CD14-positive monocyte (primary cell): ENCODE data around the gene FAM135A. TPM values are rescaled to one million over a fixed set of nuclear protein-coding genes. Genes with fewer than 3 reads are reported as not detected.

Experiments
- DNase-seq, 3 donors: peaks; one replicate each; pipeline ENCODE4 v3.0.0-alpha.2; 2011 to 2022
- H2AFZ ChIP-seq: 2 replicates; pipeline ENCODE4 v1.6.0; 2012; ENCODE audit warnings: mild to moderate bottlenecking, low read depth, low read length, inconsistent platforms; ENCODE audit not compliant: insufficient read depth, poor library complexity, severe bottlenecking
- H3K27ac ChIP-seq, 2 donors: 1 replicate in 1 of 2; 2 replicates in 1 of 2; pipeline ENCODE4 v1.5.1; 2012 to 2013; ENCODE audit warnings: low read length in 2 of 2, control low read depth in 1 of 2, inconsistent platforms in 1 of 2, low read depth in 1 of 2, mild to moderate bottlenecking in 1 of 2
- H3K27me3 ChIP-seq, 2 donors: one replicate each; pipeline versions ENCODE4 v1.6.0 to v1.6.1; 2011 to 2013; ENCODE audit warnings: low read length in 2 of 2; ENCODE audit not compliant: control insufficient read depth in 2 of 2, insufficient read depth in 2 of 2
- H3K36me3 ChIP-seq, 2 donors: replicated peaks in 1 of 2; 1 replicate in 1 of 2; 2 replicates in 1 of 2; pipeline versions ENCODE4 v1.5.1 to v1.6.1; 2012 to 2013; ENCODE audit warnings: low read length in 2 of 2, control low read depth in 1 of 2, inconsistent platforms in 1 of 2, mild to moderate bottlenecking in 1 of 2; ENCODE audit not compliant: insufficient read depth in 2 of 2, control insufficient read depth in 1 of 2
- H3K4me1 ChIP-seq, 2 donors: 1 replicate in 1 of 2; 2 replicates in 1 of 2; pipeline versions ENCODE4 v1.5.1 to v1.6.1; 2012 to 2013; ENCODE audit warnings: low read length in 2 of 2, control low read depth in 1 of 2, inconsistent platforms in 1 of 2, mild to moderate bottlenecking in 1 of 2, moderate library complexity in 1 of 2; ENCODE audit not compliant: insufficient read depth in 2 of 2, control insufficient read depth in 1 of 2
- H3K4me2 ChIP-seq: replicated peaks from 2 replicates; pipeline ENCODE3; 2012; ENCODE audit warnings: low read length, moderate library complexity, mild to moderate bottlenecking; ENCODE audit not compliant: poor library complexity, severe bottlenecking; ENCODE audit errors: extremely low read depth
- H3K4me3 ChIP-seq, 3 experiments: fragments of 200-600 bp in 1 of 3; sonication (generic) in 1 of 3; replicated peaks in 1 of 3; 1 replicate in 2 of 3; 2 replicates in 1 of 3; pipeline ENCODE4 v1.5.1; 2011 to 2013; ENCODE audit warnings: low read length in 3 of 3, mild to moderate bottlenecking in 3 of 3, control low read depth in 2 of 3, low read depth in 2 of 3, inconsistent platforms in 1 of 3, moderate library complexity in 1 of 3
- H3K79me2 ChIP-seq: 2 replicates; pipeline ENCODE4 v1.6.0; 2012; ENCODE audit warnings: mild to moderate bottlenecking, control low read depth, inconsistent platforms, low read length, moderate library complexity; ENCODE audit not compliant: insufficient read depth
- H3K9ac ChIP-seq: 2 replicates; pipeline ENCODE4 v1.6.0; 2017; ENCODE audit warnings: low read length, mild to moderate bottlenecking; ENCODE audit not compliant: insufficient read depth, poor library complexity, severe bottlenecking
- H3K9me3 ChIP-seq, 2 donors: replicated peaks in 1 of 2; 1 replicate in 1 of 2; 2 replicates in 1 of 2; pipeline versions ENCODE4 v1.5.1 to v1.6.1; 2012 to 2013; ENCODE audit warnings: low read length in 2 of 2, control low read depth in 1 of 2; ENCODE audit not compliant: control insufficient read depth in 1 of 2, insufficient read depth in 1 of 2
- H4K20me1 ChIP-seq: 2 replicates; pipeline ENCODE4 v1.6.0; 2012; ENCODE audit warnings: mild to moderate bottlenecking, low read length, control low read depth, moderate library complexity; ENCODE audit not compliant: insufficient read depth
- H3K27ac Mint-ChIP-seq, 7 donors: one replicate each; pipeline ENCODE4 v1.8.0; 2020; ENCODE audit warnings: mild to moderate bottlenecking in 7 of 7, mixed read lengths in 7 of 7, moderate library complexity in 6 of 7, inconsistent platforms in 2 of 7
- H3K27me3 Mint-ChIP-seq, 3 donors: one replicate each; pipeline ENCODE4 v1.8.0; 2021 to 2022; ENCODE audit warnings: low read depth in 3 of 3, mild to moderate bottlenecking in 3 of 3, mixed read lengths in 3 of 3, moderate library complexity in 3 of 3, inconsistent platforms in 1 of 3
- H3K36me3 Mint-ChIP-seq, 2 donors: one replicate each; pipeline ENCODE4 v1.8.0; 2020; ENCODE audit warnings: mixed read lengths in 2 of 2, inconsistent platforms in 1 of 2, mild to moderate bottlenecking in 1 of 2
- H3K4me1 Mint-ChIP-seq: one replicate; pipeline ENCODE4 v1.8.0; 2020; ENCODE audit warnings: mild to moderate bottlenecking, mixed read lengths
- H3K4me3 Mint-ChIP-seq, 2 donors: one replicate each; pipeline ENCODE4 v1.8.0; 2020; ENCODE audit warnings: mild to moderate bottlenecking in 2 of 2, mixed read lengths in 2 of 2, moderate library complexity in 1 of 2
- H3K9me3 Mint-ChIP-seq, 7 donors: one replicate each; pipeline ENCODE4 v1.8.0; 2020 to 2022; ENCODE audit warnings: mixed read lengths in 7 of 7, mild to moderate bottlenecking in 6 of 7, moderate library complexity in 6 of 7, inconsistent platforms in 2 of 7
- CTCF ChIP-seq: fragments of 200-600 bp; IDR thresholded peaks from one replicate; pipeline ENCODE4 v1.8.0; 2022; ENCODE audit warnings: antibody characterized with exemption, mild to moderate bottlenecking
- WGBS: methylation state at CpG from one replicate; pipeline ENCODE4 v1.1.5; 2013; ENCODE audit warnings: missing lambda C conversion rate; ENCODE audit not compliant: insufficient coverage; 5-methylcytosine and 5-hydroxymethylcytosine counted together
- intact Hi-C, 2 donors: fragments of 100-400 bp; cut with micrococcal nuclease; formaldehyde crosslinking; loops; one replicate each; pipeline versions ENCODE4 v1.15.0 to v1.15.1; 2023
- polyA plus RNA-seq, 3 donors: library from polyadenylated mRNA; depleted of rRNA in 1 of 3; unstranded in 2 of 3; stranded (reverse) in 1 of 3; fragments of 300-500 nt in 2 of 3; fragments of >200 nt in 1 of 3; fragmentation: Illumina TruSeq in 2 of 3; gene quantifications; 1 replicate in 2 of 3; 2 replicates in 1 of 3; pipeline ENCODE4 v1.2.3, GENCODE V29; 2012 to 2021

The FAM135A gene
- polyA plus RNA-seq, 3 donors, result 4.1 to 10.3 (median 5.4) TPM

DNA sequence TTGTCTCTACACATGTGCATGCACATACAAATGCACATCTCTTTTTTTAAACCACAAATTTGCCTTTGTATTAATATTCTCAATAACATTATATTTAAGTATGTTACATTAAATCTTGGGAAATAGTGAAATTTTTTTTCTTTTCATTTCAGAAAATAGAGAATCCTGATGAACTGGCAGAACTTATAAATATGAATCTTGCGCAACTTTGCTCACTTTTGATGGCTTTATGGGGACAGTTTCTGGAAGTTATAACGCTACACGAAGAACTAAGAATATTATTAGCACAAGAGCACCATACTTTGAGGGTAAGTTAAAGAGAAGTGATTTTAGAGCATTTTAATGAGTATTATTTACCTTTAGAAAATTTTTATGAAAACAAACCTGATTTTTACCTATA lies 89.2 kb downstream of the FAM135A start:
- H3K79me2 ChIP-seq, result no peaks in the 10 kb centered on the region
- no peak overlapping the region for H3K4me3 Mint-ChIP-seq
- H3K27ac ChIP-seq, result no peak overlapping the region
- H3K4me3 ChIP-seq, result no peak overlapping the region
- no peaks in the 10 kb centered on the region for H3K27me3 ChIP-seq
- peaks cover 6 to 32% (median 16%) of the 10 kb centered on the region in 7 donors for H3K9me3 Mint-ChIP-seq
- H3K9me3 ChIP-seq, result peaks cover 9 to 11% of the 10 kb centered on the region in 2 donors
- no CpG with 5 or more reads among the region's 3 CpGs for WGBS
- H3K36me3 ChIP-seq, result peaks cover 26 to 41% of the 10 kb centered on the region in 2 donors
- H4K20me1 ChIP-seq, result no peaks in the 10 kb centered on the region
- DNase-seq, result no peak
- H3K4me1 ChIP-seq, result no peaks in the 10 kb centered on the region
- no peak overlapping the region for H3K27ac Mint-ChIP-seq
- TF ChIP-seq CTCF, result no peak
- intact Hi-C loops, result no loop called here
- peaks cover 63 to 65% of the 10 kb centered on the region in 2 donors for H3K36me3 Mint-ChIP-seq
- no peak overlapping the region for H3K4me2 ChIP-seq
- H3K9ac ChIP-seq, result no peak overlapping the region
- no peaks in the 10 kb centered on the region for H3K4me1 Mint-ChIP-seq
- no peak overlapping the region for H2AFZ ChIP-seq
- no peaks in the 10 kb centered on the region for H3K27me3 Mint-ChIP-seq

DNA sequence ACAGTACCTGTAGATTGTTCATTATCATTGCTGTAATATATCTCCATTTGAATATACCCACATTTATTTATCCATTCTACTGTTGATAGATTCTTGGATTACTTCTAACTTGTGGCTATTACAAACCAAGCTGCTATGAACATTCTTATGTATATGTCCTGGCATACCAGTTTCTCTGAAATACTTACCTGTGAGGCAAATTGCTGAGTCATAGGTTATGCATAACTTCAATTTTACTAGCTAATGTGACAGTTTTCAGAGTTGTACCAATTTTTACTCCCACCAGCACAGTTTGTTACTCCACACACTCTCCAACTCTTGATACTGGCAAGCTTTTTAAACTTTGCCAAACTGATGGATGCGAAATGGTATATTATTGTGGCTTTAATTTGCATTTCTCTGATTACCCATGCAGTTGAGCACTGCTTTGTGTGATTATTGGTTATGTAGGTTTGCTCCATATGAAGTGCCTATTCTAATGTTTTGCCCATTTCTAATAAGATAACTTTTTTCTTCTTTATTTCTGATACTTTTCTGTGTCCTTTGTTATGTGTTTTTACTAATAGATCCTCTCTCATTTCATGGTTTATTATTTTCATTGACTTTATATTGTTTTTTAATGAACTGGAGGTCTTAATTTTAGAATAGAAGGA lies 90.6 kb downstream of the FAM135A start:
- Mint-ChIP-seq H3K27me3 (no peaks in the 10 kb centered on the region), H3K4me3 (no peak overlapping the region), H3K4me1 (no peaks in the 10 kb centered on the region), H3K27ac (no peak overlapping the region), H3K9me3 (peaks cover 5 to 27% (median 14%) of the 10 kb centered on the region in 7 donors), H3K36me3 (peaks cover 58 to 60% of the 10 kb centered on the region in 2 donors)
- Histone ChIP-seq H3K79me2 (no peaks in the 10 kb centered on the region), H4K20me1 (no peaks in the 10 kb centered on the region), H3K36me3 (peaks cover 26 to 49% of the 10 kb centered on the region in 2 donors), H3K9ac (no peak overlapping the region), H3K9me3 (peaks cover 9 to 11% of the 10 kb centered on the region in 2 donors), H3K27ac (no peak overlapping the region), H3K4me1 (no peaks in the 10 kb centered on the region), H3K4me3 (no peak overlapping the region), H3K4me2 (no peak overlapping the region), H2AFZ (no peak overlapping the region), H3K27me3 (no peaks in the 10 kb centered on the region)
- intact Hi-C loops, result no loop called here
- TF ChIP-seq CTCF, result no peak
- no peak for DNase-seq
- no CpG with 5 or more reads among the region's 1 CpG for WGBS
